IPS-18c (cell line): ENCODE measurements around the gene JPT2.
"Not testable (repeated sequence)": the region's sequence is repeated elsewhere in the genome, so short reads cannot be mapped to it uniquely, and the experiment has no call there.

ENCODE experiments used
- H3K4me3 ChIP-seq: 2 replicates; pipeline ENCODE4 v1.7.0; 2013; ENCODE audit warnings: low read depth, mild to moderate bottlenecking, low read length, moderate library complexity; ENCODE audit not compliant: insufficient read depth
- H3K9me3 ChIP-seq: one replicate; pipeline ENCODE4 v1.6.1; 2013; ENCODE audit warnings: mild to moderate bottlenecking, low read length, moderate library complexity; ENCODE audit not compliant: control insufficient read depth, insufficient read depth

Gene JPT2

DNA sequence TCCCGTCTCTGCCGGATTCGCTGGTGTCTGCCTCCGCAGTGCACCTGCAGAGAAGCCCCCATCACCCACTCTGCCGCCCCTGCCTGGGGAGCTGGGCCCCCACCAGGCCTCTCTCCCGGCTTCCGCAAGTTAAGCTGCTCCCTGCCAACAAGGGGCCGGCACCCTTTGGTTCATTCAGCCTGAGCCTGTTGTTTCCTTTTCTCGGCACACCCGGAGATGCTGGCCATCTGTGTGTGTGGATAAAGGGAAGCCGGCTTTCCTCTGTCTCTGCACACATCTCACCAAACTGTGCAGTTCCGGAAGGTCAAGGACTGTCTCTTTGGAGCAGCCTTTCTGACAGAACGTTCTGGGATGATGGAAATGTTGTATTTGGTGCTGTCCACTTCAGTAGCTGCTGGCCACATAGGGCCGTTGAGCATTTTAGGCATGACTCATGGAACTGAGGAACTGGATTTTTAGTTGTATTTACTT is 34.7 kb downstream of the JPT2 start:
- Histone ChIP-seq H3K9me3 (peaks cover 2% of the 10 kb centered on the region), H3K4me3 (no peak overlapping the region)

- Histone ChIP-seq H3K4me3 (no peak overlapping the region), H3K9me3 (peaks cover 2% of the 10 kb centered on the region)
Measured at GRCh38 chr16:1713331-1713730, 35.3 kb downstream of the JPT2 start.

DNA sequence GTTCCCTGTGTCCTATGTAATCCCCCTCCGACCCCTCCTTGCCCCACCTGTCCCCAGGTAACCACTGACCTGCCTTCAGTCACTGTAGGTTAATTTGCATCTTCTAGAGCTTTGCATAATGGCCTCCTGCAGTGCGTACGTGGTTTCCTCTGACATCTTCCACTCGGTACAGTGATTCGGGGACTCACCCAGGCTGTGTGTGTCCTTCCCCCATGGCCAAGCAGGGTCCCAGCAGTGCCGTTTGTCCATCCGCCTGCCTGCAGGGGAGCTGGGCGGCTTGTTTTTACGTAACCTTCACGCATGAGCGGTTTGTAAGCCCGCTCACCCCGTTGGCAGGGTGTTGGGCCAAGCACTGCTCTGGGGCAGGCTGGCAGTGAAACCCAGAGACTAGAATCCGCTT is 35.9 kb downstream of the JPT2 start:
- Histone ChIP-seq H3K4me3 (peak overlapping the region; percentile 9; the same call in 1 of the 2 replicates), H3K9me3 (peaks cover 2% of the 10 kb centered on the region)

GRCh38 chr16:1715220-1715619 is 37.1 kb downstream of the JPT2 start:
- Histone ChIP-seq H3K4me3 (no peak overlapping the region), H3K9me3 (peaks cover 2% of the 10 kb centered on the region)

DNA sequence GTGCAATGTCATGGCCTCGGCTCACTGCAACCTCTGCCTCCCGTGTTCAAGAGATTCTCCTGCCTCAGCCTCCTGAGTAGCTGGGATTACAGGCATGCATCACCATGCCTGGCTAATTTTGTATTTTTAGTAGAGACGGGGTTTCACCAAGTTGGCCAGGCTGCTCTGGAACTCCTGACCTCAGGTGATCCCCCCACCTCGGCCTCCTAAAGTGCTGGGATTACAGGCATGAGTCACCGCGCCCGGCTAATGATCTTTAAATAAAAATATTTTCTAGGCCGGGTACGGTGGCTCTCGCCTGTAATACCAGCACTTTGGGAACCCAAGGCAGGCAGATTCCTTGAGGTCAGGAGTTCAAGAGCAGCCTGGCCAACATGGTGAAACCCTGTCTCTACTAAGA is 40.2 kb downstream of the JPT2 start:
- not testable (repeated sequence) for H3K9me3 ChIP-seq, H3K4me3 ChIP-seq

DNA sequence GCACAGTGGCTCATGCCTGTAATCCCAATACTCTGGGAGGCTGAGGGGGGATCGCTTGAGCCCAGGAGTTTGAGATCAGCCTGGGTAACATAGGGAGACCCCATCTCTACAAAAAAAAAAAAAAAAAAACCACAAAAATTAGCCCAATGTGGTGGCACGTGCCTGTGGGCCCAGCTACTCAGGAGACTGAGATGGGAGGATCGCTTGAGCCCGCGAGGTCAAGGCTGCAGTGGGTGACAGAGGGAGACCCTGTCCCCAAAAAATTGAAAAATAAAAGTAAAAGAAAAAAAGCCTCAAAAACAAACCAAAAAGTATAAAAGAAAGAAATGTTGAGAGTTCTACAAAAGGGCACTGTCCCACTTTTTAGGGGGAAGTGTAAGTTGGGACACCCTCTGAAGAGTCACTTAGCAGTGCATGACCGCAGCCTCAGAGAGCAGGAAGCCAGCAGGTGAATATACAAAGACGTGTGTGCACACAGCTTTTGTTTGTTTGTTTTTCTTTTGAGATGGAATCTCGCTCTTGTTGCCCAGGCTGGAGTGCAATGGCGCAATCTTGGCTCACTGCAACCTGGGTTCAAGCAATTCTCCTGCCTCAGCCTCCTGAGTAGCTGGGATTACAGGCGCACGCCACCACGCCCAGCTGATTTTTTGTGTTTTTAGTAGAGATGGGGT is 41.6 kb downstream of the JPT2 start:
- H3K4me3 ChIP-seq, H3K9me3 ChIP-seq: not testable (repeated sequence)

DNA sequence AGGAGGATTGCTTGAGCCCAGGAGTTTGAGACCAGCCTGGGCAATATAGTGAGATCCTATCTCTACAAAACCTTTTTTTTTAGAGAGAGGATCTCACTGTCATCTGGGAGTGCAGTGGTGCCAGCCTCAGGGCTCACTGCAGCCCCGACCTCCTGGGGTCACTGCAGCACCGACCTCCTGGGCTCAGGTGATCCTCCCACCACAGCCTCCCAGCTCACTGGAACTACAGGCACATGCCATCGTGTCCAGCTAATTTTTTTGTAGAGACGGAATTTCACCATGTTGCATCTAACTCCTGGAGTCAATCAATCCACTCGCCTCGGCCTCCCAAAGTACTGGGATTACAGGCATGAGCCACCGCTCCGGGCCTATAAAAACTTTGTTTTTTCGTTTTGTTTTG is 43.3 kb downstream of the JPT2 start:
- Histone ChIP-seq H3K9me3 (peaks cover 2% of the 10 kb centered on the region), H3K4me3 (no peak overlapping the region)

DNA sequence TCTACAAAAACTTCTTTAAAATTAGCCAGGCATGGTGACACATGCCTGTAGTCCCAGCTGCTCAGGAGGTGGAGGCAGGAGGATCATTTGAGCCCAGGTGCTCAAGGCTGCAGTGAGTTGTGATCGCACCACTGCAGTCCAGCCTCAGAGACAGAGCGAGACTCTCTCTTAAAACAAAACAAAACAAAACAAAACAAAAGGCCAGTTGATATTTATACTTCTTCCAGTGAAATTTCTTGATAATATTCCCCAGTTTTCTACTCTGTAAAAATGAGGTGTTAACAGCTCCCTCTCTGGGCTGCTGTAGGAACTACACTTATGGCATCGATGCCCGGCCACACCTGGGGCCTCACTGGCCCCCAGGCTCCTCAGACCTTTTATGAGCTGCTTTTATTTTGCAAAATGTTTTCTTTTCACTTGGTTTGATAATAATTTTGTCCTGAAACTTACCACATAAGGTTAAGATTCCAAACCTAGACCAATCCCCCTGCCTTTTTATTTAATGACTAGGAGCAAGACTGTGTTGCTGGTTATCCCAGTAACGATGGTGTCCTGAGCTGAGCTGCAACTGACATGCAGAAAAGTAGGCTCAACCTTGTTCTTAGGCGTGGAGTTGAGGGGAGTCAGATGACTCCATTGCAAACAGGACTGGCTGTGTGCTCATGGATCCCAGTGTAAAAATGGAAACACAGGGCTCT is 45.5 kb downstream of the JPT2 start:
- H3K4me3 ChIP-seq: no peak overlapping the region
- peaks cover 2% of the 10 kb centered on the region for H3K9me3 ChIP-seq

DNA sequence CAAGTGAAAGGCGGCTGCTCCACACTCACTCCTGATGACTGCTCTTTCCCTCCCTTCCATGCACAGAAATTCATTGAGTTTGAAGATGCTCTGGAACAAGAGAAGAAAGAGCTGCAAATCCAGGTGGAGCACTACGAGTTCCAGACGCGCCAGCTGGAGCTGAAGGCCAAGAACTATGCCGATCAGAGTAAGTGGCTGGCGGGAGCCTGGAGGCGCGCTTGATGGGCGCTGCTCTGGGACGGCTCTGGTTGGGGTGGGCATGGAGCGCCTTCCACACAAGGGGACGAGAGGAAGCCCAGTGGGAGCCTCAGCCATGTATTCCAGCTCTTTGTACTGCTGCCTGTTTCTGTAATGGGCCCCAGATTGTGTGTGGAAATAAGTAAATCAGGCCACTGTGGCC is 46.4 kb downstream of the JPT2 start:
- H3K4me3 ChIP-seq: no peak overlapping the region
- H3K9me3 ChIP-seq: peaks cover 3% of the 10 kb centered on the region

- peaks cover 3% of the 10 kb centered on the region for H3K9me3 ChIP-seq
Measured at GRCh38 chr16:1726661-1727502, 48.8 kb downstream of the JPT2 start.

GRCh38 chr16:1727651-1728624 is 49.9 kb downstream of the JPT2 start:
- Histone ChIP-seq H3K4me3 (no peak overlapping the region), H3K9me3 (peaks cover 3% of the 10 kb centered on the region)

More at GRCh38 chr16:1726661-1727502, 48.8 kb downstream of the JPT2 start:
- no peak overlapping the region for H3K4me3 ChIP-seq

GRCh38 chr16:1729026-1729425 is 50.9 kb downstream of the JPT2 start:
- H3K9me3 ChIP-seq: peaks cover 3% of the 10 kb centered on the region
- H3K4me3 ChIP-seq: no peak overlapping the region

DNA sequence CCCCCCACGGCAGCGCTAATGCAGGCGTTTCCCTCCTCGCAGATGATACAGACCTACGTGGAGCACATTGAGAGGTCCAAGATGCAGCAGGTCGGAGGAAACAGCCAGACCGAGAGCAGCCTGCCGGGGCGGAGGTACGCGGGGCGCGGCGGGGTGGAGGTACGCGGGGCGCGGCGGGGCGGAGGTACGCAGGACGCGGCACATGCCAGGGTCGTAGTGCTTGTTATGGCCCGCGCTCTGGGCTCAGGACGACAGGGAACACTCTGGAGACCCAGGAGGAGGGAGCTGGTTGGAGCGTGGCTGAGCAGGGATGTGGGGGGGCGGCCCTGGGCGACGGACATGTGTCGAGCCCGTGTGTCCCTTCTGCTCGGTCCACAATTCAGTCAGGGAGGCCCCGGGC is 51.4 kb downstream of the JPT2 start:
- Histone ChIP-seq H3K9me3 (peaks cover 3% of the 10 kb centered on the region), H3K4me3 (no peak overlapping the region)

- Histone ChIP-seq H3K9me3 (peaks cover 5% of the 10 kb centered on the region), H3K4me3 (no peak overlapping the region)
Measured at GRCh38 chr16:1731073-1731472, 53.0 kb downstream of the JPT2 start.

GRCh38 chr16:1731603-1732002 is 53.5 kb downstream of the JPT2 start:
- Histone ChIP-seq H3K4me3 (no peak overlapping the region), H3K9me3 (peaks cover 10% of the 10 kb centered on the region)

GRCh38 chr16:1732071-1732470 is 54.0 kb downstream of the JPT2 start:
- Histone ChIP-seq H3K4me3 (no peak overlapping the region), H3K9me3 (peaks cover 14% of the 10 kb centered on the region)

GRCh38 chr16:1732551-1732987 is 54.5 kb downstream of the JPT2 start:
- peaks cover 19% of the 10 kb centered on the region for H3K9me3 ChIP-seq
- not testable (repeated sequence) for H3K4me3 ChIP-seq
